Loucy (cell line): ENCODE data around the gene SLC5A11.

ENCODE experiments used
- CTCF ChIP-seq: fragments of 200-600 bp; sonication (generic); conservative IDR thresholded peaks from 2 replicates; pipeline ENCODE4 v1.5.1; 2014; ENCODE audit warnings: mild to moderate bottlenecking, antibody characterized with exemption, low read length
- EZH2phosphoT487 ChIP-seq: fragments of 200-600 bp; IDR thresholded peaks from 2 replicates; pipeline ENCODE4 v1.6.1; 2018; ENCODE audit warnings: antibody characterized with exemption, mild to moderate bottlenecking, moderate library complexity, borderline replicate concordance

- TF ChIP-seq CTCF = no peak
- no peak for TF ChIP-seq EZH2phosphoT487
Measured at GRCh38 chr16:24920568-24920967, 74.8 kb downstream of the SLC5A11 start.
